Left kidney (tissue), 2 donors: ENCODE measurements around the gene CAMSAP1. TPM values are rescaled to one million over a fixed set of nuclear protein-coding genes. Genes with fewer than 3 reads are reported as not detected.
"Not testable (repeated sequence)": the region's sequence is repeated elsewhere in the genome, so short reads cannot be mapped to it uniquely, and the experiment has no call there.

Experiments
- DNase-seq: peaks from one replicate; pipeline ENCODE4 v3.0.0-alpha.2; 2013
- polyA plus RNA-seq: library from polyadenylated mRNA; unstranded; fragments of 120-200 nt; gene quantifications from one replicate; pipeline ENCODE4 v1.2.1, GENCODE V29; 2013; ENCODE audit not compliant: insufficient read length

Gene CAMSAP1
- polyA plus RNA-seq, 1 donor: 27.5 TPM

DNA sequence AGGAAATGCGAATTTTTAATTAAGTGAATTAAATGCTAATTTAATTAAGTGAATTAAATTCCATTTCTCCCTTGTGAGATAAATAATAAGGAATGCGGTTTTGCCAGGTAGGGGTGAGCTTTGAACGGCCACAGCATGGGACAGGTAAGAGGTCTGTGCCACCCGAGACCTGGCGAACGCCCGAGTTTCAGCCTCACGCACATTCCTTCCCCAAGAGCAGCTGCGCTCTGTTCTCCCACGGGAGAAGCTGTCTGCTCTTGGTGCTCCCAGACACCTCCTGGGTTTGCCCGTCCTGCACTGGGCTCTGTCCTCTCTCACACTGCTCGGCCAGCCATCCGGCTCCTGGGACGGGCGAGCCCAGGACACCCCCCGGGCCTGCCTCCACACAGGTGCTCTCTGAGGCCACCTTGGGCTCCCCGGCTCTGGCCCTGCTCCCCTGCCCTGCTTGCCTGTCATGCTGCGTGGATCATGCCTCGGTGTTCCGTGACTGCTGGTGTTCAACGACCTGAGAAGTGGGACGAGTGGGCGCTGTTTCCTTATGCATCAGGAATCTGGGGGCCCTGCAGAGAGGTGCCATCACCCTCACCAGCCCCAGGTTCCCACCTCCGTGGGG, 13.7 kb upstream of the CAMSAP1 start:
- no peak for DNase-seq

- no peak for DNase-seq
Observed at GRCh38 chr9:135920256-135920930, 13.0 kb upstream of the CAMSAP1 start.

GRCh38 chr9:135919318-135919890, 12.1 kb upstream of the CAMSAP1 start:
- no peak for DNase-seq

DNA sequence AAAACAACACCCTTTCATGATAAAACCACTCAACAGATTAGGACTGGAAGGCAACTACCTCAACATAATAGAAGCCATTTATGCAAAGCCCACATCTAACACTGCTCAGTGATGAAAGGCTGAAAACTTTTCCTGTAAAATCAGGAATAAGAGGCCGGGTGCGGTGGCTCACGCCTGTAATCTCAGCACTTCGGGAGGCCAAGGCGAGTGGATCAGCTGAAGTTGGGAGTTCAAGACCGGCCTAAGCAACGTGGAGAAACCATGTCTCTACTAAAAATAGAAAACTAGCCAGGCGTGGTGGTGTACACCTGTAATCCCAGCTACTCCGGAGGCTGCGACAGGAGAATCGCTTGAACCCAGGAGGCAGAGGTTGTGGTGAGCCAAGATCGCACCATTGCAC, 8.9 kb upstream of the CAMSAP1 start:
- not testable (repeated sequence) for DNase-seq

DNA sequence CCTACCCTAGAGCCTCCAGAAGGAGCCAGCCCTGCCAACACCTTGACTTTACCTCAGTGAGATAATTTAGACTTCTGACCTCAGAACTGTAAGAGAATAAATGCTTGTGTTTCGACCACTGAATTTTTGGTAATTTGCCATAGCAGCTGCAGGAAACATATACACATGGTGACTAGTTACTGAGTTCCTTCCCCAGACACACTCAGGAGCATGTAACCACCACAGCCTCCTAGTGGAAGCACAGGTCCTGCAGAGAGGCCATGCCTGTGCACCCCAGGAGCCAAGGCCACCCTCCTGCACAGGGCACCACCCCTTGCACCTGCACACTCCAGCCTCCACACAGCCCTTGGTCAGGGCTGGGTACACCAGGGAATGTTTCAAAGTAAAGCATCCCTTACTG, 7.6 kb upstream of the CAMSAP1 start:
- no peak for DNase-seq

DNA sequence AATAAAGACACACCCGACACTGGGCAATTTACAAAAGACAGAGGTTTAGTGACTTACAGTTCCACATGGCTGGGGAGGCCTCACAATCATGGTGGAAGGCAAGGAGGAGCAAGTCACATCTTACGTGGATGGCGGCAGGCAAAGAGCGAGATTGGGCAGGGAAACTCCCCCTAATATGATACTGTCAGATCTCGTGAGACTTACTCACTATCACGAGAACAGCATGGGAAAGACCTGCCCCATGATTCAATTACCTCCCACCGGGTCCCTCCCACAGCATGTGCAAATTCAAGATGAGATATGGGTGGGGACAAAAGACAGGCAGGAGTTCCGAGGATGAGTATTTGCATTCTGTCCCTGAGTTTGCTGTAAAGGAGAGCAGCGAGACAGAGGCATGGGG, 3.9 kb upstream of the CAMSAP1 start:
- DNase-seq: not testable (repeated sequence)

DNA sequence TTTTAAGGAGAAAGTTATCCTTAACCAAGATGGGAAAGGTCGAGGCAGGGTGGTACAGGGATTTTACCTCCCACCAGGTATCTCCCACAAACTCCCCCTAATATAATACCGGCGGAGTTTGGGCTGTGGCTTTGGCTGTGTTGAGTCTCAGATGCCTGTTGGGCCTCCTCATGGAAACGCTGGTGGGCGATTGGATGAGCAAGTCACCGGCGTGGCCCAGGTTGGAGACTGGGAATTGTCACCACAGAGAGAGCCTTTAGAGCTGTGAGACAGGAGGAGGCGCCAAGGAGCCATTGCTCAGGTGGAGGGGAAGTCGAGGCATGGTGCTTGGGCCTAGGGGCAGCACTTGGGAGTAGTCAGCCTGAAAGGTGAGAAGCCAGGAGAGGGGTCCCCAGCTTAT, 3.4 kb upstream of the CAMSAP1 start:
- DNase-seq: no peak

DNA sequence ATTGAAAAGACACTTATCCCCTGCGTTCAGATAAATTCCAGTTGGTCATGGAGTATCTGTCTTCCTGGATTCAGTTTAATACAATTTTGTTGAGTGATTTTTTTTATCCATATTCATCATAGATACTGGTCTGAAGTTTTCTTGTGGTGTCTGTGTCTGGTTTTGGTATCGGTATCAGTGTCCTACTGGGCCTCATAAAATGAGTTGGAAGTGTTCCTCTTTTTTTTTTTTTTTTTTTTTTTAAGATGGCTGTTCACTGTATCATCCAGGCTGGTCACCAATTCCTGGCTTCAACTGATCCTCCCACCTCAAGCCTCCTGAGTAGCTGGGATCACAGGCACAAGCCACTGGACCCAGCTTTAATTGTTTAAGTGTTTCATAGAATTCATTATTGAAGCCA, 2.9 kb upstream of the CAMSAP1 start:
- no peak for DNase-seq

DNA sequence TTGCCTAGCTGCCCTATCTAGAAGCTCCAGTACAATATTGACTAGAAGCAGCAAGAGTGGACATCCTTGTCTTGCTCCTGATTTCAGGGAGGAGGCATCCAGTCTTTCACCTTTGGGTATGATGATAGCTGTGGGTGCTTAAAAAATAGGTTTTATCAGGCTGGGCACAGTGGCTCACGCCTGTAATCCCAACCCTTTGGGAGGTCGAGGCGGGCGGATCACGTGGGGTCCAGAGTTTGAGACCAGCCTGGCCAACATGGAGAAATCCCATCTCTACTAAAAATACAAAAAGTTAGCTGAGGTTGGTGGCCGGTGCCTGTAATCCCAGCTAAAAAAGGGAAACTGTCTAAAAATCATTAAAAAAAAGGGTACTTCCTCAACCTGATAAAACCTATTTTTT, 2.0 kb upstream of the CAMSAP1 start:
- no peak for DNase-seq

DNA sequence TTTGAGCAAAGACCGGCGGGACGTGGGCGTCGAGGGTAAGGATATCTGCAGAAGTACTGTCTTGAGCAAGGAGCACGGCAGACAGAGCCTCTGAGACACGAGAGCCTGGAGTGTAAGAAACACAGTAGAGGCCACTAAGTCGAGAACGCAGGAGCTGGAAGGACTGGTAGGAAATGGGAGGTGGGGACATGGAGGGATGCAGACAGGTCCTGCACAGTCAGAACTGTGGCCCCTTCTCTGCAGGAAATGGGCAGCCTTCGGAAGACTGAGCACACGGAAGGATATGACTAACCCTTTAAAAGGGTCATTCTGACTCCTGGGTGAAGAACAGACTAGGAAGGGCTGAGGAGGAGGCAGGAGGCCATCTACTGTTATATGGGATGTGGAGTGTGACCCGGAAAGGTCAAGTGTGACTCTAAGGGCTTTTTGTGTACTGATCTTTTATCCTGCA, 1.4 kb upstream of the CAMSAP1 start:
- DNase-seq: no peak

GRCh38 chr9:135908093-135908753, 877 bp upstream of the CAMSAP1 start:
- no peak for DNase-seq

DNA sequence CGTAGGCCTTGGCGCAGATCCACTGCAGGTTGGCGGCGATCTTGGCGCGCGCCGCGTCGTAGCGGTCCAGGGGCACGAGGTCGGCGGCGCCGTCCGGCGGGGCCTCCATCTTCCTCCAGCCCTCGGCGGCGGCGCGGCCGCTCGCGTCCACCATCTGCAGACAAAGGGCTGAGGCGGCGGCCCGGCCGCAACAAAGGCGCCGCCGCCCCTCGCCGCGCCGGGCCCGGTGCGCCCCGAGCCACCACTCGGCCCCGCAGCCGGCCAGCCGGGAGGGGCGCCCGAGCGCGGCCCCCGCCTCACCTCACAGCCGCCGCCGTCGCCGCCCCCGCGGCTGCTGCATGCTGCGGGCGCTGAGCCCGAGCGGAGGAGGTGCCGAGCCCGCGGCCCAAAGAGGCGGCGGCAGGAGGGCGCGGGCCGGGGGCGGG, 328 bp downstream of the CAMSAP1 start:
- no peak for DNase-seq

GRCh38 chr9:135906291-135907005, 898 bp downstream of the CAMSAP1 start:
- no peak for DNase-seq

GRCh38 chr9:135905380-135906258, 1.7 kb downstream of the CAMSAP1 start:
- no peak for DNase-seq

DNA sequence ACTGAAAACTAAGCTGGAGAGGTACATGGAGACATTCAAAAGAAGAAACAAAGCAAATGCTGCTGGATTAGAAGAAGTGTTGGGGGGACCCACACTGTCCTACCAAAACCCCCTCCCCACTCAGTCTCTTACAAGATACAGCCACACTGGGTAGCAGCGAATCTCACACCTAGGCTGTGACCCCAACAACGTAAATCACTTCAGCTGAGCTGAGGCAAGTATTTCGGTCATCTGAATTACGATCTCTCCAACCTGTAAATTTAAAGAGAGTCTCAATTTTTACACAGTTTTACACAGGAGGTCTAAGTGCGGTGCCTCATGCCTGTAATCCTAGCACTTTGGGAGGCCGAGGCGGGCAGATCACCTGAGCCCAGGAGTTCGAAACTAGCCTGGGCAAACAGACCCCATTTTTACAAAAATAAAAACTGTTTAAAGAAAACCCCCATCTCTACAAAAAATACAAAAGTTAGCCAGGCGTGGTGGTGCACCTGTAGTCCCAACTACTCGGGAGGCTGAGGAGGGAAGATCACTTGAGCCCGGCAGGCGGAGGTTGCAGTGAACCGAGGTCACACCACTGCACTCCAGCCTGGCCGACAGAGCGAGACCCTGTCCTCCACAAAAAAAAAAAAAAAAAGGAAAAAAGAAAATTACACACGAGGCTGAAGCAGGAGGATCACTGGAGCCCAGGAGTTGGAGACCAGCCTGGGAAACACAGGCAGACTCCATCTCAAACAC, 3.4 kb downstream of the CAMSAP1 start:
- no peak for DNase-seq

DNA sequence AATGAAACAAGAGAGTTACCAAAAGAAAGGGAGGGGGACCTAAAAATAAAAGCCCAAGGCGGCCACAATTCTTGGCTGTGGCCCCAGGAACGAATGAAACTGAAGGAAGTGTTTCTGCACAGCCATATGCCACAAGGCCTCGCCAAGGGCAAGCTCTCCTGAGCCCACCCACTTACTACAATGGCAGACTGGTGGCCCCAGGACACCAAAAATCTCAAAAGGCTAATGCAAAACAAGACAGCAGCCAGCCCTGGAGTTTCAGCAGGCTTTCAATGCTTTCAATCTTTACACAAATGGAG, 4.0 kb downstream of the CAMSAP1 start:
- DNase-seq: no peak

GRCh38 chr9:135902655-135903357, 4.5 kb downstream of the CAMSAP1 start:
- no peak for DNase-seq

- no peak for DNase-seq
Observed at GRCh38 chr9:135901826-135902225, 5.5 kb downstream of the CAMSAP1 start.

GRCh38 chr9:135901031-135901758, 6.2 kb downstream of the CAMSAP1 start:
- no peak for DNase-seq
